Esophagus squamous epithelium (tissue), 4 donors: ENCODE data around the gene AFAP1L2.

Experiments
- CTCF ChIP-seq, 6 experiments: fragments of 450-650 bp in 4 of 6; fragments of 200-600 bp in 2 of 6; sonication (generic) in 2 of 6; IDR thresholded peaks; one replicate each; pipeline ENCODE4 v1.5.1; 2016 to 2019; ENCODE audit warnings: antibody characterized with exemption in 6 of 6, mild to moderate bottlenecking in 4 of 6, moderate library complexity in 4 of 6
- POLR2A ChIP-seq, 4 donors: fragments of 450-650 bp; IDR thresholded peaks; one replicate each; pipeline ENCODE4 v1.6.1; 2017; ENCODE audit warnings: antibody characterized with exemption in 4 of 4, mild to moderate bottlenecking in 4 of 4, moderate library complexity in 3 of 4

GRCh38 chr10:114373631-114374030 lies 30.7 kb downstream of the AFAP1L2 start:
- TF ChIP-seq POLR2A (IDR thresholded peaks at IDR 0.05) (no peak), CTCF (IDR thresholded peaks at IDR 0.05) (no peak)
